ENCODE measurements around the gene COL4A6. TPM values are rescaled to one million over a fixed set of nuclear protein-coding genes. Genes with fewer than 3 reads are reported as not detected.

Gene COL4A6
- total and polyA plus RNA-seq, 4 donors = under 0.01 to 0.09 (median 0.07) TPM; not detected in 1

DNA sequence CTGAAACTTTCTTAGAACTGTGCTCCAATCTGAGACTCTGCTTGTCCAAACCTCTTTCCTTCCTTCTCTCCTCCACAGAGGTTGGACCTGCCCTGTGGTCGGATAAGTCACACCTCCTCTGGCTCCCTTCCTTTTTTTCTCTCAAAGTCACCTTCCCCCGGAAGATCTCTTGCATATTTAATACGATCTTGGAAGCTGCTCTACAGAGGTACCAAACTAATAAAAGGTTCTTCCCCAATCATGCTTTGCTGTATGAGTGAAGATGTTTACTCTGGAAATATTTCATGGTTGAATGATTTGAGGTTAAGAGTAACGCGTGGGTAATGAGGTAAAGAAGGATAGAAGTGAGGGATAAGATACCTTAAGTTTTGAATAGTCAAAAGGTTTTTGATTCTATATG, 180.7 kb downstream of the COL4A6 start:
- 84% methylated on average over 5 of the region's 5 CpGs for WGBS
- TF ChIP-seq EGR1 (IDR thresholded peaks at IDR 0.05; ENCODE audit: low read depth in 2 of 2) = no peak
- no peak for DNase-seq (ENCODE audit: low spot score)
- no peak overlapping the region for H3K4me3 ChIP-seq (ENCODE audit: low read depth in 1 of 3, low read length in 3 of 3)
- peaks cover 0 to 6% (median 0%) of the 10 kb centered on the region in 4 donors for H3K27me3 ChIP-seq (ENCODE audit: control insufficient read depth in 4 of 4, insufficient read depth in 4 of 4, low read length in 3 of 4)
- no peak overlapping the region for H3K27ac ChIP-seq (ENCODE audit: low read depth in 1 of 2, low read length in 2 of 2)
- no peaks in the 10 kb centered on the region for H3K36me3 ChIP-seq (ENCODE audit: control insufficient read depth in 4 of 4, insufficient read depth in 3 of 4, low read depth in 1 of 4, low read length in 3 of 4)
- peaks cover 0 to 5% (median 0%) of the 10 kb centered on the region in 4 donors for H3K9me3 ChIP-seq (ENCODE audit: control insufficient read depth in 4 of 4, low read length in 3 of 4)
- H3K9ac ChIP-seq (ENCODE audit: low read depth in 1 of 2, low read length in 2 of 2) = no peak overlapping the region
- H3K4me1 ChIP-seq (ENCODE audit: control insufficient read depth in 4 of 4, insufficient read depth in 4 of 4, low read length in 3 of 4) = no peaks in the 10 kb centered on the region

DNA sequence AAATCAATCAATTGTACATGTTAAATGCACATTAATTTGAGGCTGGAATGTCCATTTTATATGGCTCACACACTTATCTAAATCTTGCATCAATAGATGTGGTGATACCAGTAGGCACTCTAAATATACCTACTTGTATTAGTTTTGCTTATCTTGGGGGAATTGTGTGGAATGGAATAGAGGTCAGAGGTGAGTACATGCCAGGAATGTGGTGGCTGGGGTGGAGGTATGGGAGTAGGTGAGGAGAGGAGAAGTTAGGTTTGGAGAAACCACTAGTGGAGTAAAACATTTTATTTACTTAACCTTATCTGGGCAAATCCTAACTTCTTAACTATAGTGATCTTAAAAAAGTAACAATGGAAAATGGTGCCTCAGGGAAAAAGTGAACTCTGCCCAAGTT, 183.6 kb downstream of the COL4A6 start:
- H3K4me3 ChIP-seq (ENCODE audit: low read depth in 1 of 3, low read length in 3 of 3) = no peak overlapping the region
- TF ChIP-seq CTCF (IDR thresholded peaks at IDR 0.05; ENCODE audit: low read depth, low read length, missing input control) (no peak), SP1 (IDR thresholded peaks at IDR 0.05) (no peak), YY1 (IDR thresholded peaks at IDR 0.05) (no peak), HNF4G (IDR thresholded peaks at IDR 0.05) (no peak)
- H3K9me3 ChIP-seq (ENCODE audit: control insufficient read depth in 4 of 4, low read length in 3 of 4) = peaks cover 0 to 6% (median 0%) of the 10 kb centered on the region in 4 donors
- no peaks in the 10 kb centered on the region for H3K4me1 ChIP-seq (ENCODE audit: control insufficient read depth in 4 of 4, insufficient read depth in 4 of 4, low read length in 3 of 4)
- H3K27me3 ChIP-seq (ENCODE audit: control insufficient read depth in 4 of 4, insufficient read depth in 4 of 4, low read length in 3 of 4) = peaks cover 0 to 6% (median 0%) of the 10 kb centered on the region in 4 donors
- no peak for DNase-seq (ENCODE audit: low spot score)
- no peak overlapping the region for H3K9ac ChIP-seq (ENCODE audit: low read depth in 1 of 2, low read length in 2 of 2)
- no peaks in the 10 kb centered on the region for H3K36me3 ChIP-seq (ENCODE audit: control insufficient read depth in 4 of 4, insufficient read depth in 3 of 4, low read depth in 1 of 4, low read length in 3 of 4)
- no peak overlapping the region for H3K27ac ChIP-seq (ENCODE audit: low read depth in 1 of 2, low read length in 2 of 2)

GRCh38 chrX:108250654-108251579, 187.3 kb downstream of the COL4A6 start:
- Histone ChIP-seq H3K9ac (ENCODE audit: low read depth in 1 of 2, low read length in 2 of 2) (no peak overlapping the region), H3K9me3 (ENCODE audit: control insufficient read depth in 4 of 4, low read length in 3 of 4) (peaks cover 0 to 6% (median 0%) of the 10 kb centered on the region in 4 donors), H3K36me3 (ENCODE audit: control insufficient read depth in 4 of 4, insufficient read depth in 3 of 4, low read depth in 1 of 4, low read length in 3 of 4) (no peaks in the 10 kb centered on the region), H3K4me3 (ENCODE audit: low read depth in 1 of 3, low read length in 3 of 3) (no peak overlapping the region), H3K4me1 (ENCODE audit: control insufficient read depth in 4 of 4, insufficient read depth in 4 of 4, low read length in 3 of 4) (no peaks in the 10 kb centered on the region), H3K27me3 (ENCODE audit: control insufficient read depth in 4 of 4, insufficient read depth in 4 of 4, low read length in 3 of 4) (no peaks in the 10 kb centered on the region), H3K27ac (ENCODE audit: low read depth in 1 of 2, low read length in 2 of 2) (no peak overlapping the region)
- 88% methylated on average over 5 of the region's 5 CpGs for WGBS
- DNase-seq (ENCODE audit: low spot score) = no peak
- TF ChIP-seq HNF4G (IDR thresholded peaks at IDR 0.05) (no peak), HNF4A (conservative IDR thresholded peaks at IDR 0.05) (no peak), GABPA (IDR thresholded peaks at IDR 0.05 in 1 of 2, conservative IDR thresholded peaks at IDR 0.05 in 1 of 2) (no peak), NR2F2 (IDR thresholded peaks at IDR 0.05) (no peak), TAF1 (conservative IDR thresholded peaks at IDR 0.05) (no peak), RXRA (IDR thresholded peaks at IDR 0.05) (no peak), FOXA1 (IDR thresholded peaks at IDR 0.05) (no peak), FOXA2 (IDR thresholded peaks at IDR 0.05) (no peak), SP1 (IDR thresholded peaks at IDR 0.05) (no peak), JUND (IDR thresholded peaks at IDR 0.05) (no peak), EGR1 (IDR thresholded peaks at IDR 0.05; ENCODE audit: low read depth in 2 of 2) (no peak), CTCF (IDR thresholded peaks at IDR 0.05; ENCODE audit: low read depth, low read length, missing input control) (no peak), RAD21 (IDR thresholded peaks at IDR 0.05) (no peak)
- TF ChIP-seq, protein P1, sequence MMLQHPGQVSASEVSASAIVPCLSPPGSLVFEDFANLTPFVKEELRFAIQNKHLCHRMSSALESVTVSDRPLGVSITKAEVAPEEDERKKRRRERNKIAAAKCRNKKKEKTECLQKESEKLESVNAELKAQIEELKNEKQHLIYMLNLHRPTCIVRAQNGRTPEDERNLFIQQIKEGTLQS (IDR thresholded peaks at IDR 0.05) = no peak
- TF ChIP-seq, protein P2, sequence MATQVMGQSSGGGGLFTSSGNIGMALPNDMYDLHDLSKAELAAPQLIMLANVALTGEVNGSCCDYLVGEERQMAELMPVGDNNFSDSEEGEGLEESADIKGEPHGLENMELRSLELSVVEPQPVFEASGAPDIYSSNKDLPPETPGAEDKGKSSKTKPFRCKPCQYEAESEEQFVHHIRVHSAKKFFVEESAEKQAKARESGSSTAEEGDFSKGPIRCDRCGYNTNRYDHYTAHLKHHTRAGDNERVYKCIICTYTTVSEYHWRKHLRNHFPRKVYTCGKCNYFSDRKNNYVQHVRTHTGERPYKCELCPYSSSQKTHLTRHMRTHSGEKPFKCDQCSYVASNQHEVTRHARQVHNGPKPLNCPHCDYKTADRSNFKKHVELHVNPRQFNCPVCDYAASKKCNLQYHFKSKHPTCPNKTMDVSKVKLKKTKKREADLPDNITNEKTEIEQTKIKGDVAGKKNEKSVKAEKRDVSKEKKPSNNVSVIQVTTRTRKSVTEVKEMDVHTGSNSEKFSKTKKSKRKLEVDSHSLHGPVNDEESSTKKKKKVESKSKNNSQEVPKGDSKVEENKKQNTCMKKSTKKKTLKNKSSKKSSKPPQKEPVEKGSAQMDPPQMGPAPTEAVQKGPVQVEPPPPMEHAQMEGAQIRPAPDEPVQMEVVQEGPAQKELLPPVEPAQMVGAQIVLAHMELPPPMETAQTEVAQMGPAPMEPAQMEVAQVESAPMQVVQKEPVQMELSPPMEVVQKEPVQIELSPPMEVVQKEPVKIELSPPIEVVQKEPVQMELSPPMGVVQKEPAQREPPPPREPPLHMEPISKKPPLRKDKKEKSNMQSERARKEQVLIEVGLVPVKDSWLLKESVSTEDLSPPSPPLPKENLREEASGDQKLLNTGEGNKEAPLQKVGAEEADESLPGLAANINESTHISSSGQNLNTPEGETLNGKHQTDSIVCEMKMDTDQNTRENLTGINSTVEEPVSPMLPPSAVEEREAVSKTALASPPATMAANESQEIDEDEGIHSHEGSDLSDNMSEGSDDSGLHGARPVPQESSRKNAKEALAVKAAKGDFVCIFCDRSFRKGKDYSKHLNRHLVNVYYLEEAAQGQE (IDR thresholded peaks at IDR 0.05) = no peak
- TF ChIP-seq, protein P3, sequence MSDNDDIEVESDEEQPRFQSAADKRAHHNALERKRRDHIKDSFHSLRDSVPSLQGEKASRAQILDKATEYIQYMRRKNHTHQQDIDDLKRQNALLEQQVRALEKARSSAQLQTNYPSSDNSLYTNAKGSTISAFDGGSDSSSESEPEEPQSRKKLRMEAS (IDR thresholded peaks at IDR 0.05) = no peak
